HG02970 (cell line): ENCODE data around the gene DNM1.

Experiments
- ATAC-seq: cut with Tn5 transposase; IDR thresholded peaks from one replicate; pipeline ENCODE4 v1.9.1; 2021; ENCODE audit warnings: mild to moderate bottlenecking, moderate library complexity, moderate number of reproducible peaks; ENCODE audit not compliant: unreplicated experiment, low FRiP score

The DNM1 gene

GRCh38 chr9:128298535-128299482 is 95.6 kb downstream of the DNM1 start:
- ATAC-seq: no peak

GRCh38 chr9:128304136-128304970 is 101.2 kb downstream of the DNM1 start:
- no peak for ATAC-seq
